Colonic mucosa (tissue), 4 donors: ENCODE measurements around the gene ICE2. TPM values are rescaled to one million over a fixed set of nuclear protein-coding genes. Genes with fewer than 3 reads are reported as not detected.
"Not testable (repeated sequence)": the region's sequence is repeated elsewhere in the genome, so short reads cannot be mapped to it uniquely, and the experiment has no call there.

Source experiments
- DNase-seq: peaks from one replicate; pipeline ENCODE4 v3.0.0-alpha.2; 2020
- H3K27ac ChIP-seq: fragments of 200-600 bp; one replicate; pipeline ENCODE4 v1.8.0; 2021
- H3K27me3 ChIP-seq: fragments of 200-600 bp; one replicate; pipeline ENCODE4 v1.8.0; 2021
- H3K36me3 ChIP-seq: fragments of 200-600 bp; one replicate; pipeline ENCODE4 v1.8.0; 2021
- H3K4me1 ChIP-seq: fragments of 200-600 bp; one replicate; pipeline ENCODE4 v1.8.0; 2021; ENCODE audit warnings: mild to moderate bottlenecking
- H3K4me3 ChIP-seq: fragments of 200-600 bp; one replicate; pipeline ENCODE4 v1.8.0; 2021
- H3K9ac ChIP-seq, 2 donors: one replicate each; pipeline ENCODE4 v1.7.0; 2013; ENCODE audit warnings: control low read depth in 2 of 2, low read depth in 2 of 2, low read length in 2 of 2
- H3K9me3 ChIP-seq: fragments of 200-600 bp; one replicate; pipeline ENCODE4 v1.8.0; 2021
- CTCF ChIP-seq: fragments of 200-600 bp; IDR thresholded peaks from one replicate; pipeline ENCODE4 v1.8.0; 2022; ENCODE audit warnings: antibody characterized with exemption, mild to moderate bottlenecking
- intact Hi-C: fragments of 100-400 bp; cut with DNase I; formaldehyde crosslinking; loops from one replicate; pipeline ENCODE4 v1.14.1; 2022
- total RNA-seq, 2 donors: library from RNA; stranded (reverse); fragmentation: NEBNext Ultra II Directional in 1 of 2; extraction: Animal tissue kit (Norgen Biotek cat#: 25700) in 1 of 2; gene quantifications; one replicate each; pipeline ENCODE4 v1.2.1, GENCODE V29; 2021
- donor health status: healthy.
- donor health status: DM: no; HTN: no; CAD: no.
- donor health status: DM: no; HTN: no; CAD: no.

The ICE2 gene
- total RNA-seq, 2 donors from 2014 or later, result 37.3 to 37.7 TPM

GRCh38 chr15:60416484-60416883, 62.5 kb downstream of the ICE2 start:
- H3K4me1 ChIP-seq, result no peaks in the 10 kb centered on the region
- intact Hi-C loops, result no loop called here
- no peaks in the 10 kb centered on the region for H3K36me3 ChIP-seq
- H3K9ac ChIP-seq, result no peak overlapping the region
- no peak for DNase-seq
- no peaks in the 10 kb centered on the region for H3K27me3 ChIP-seq
- no peaks in the 10 kb centered on the region for H3K9me3 ChIP-seq
- no peak overlapping the region for H3K4me3 ChIP-seq
- H3K27ac ChIP-seq, result no peak overlapping the region
- no peak for TF ChIP-seq CTCF

GRCh38 chr15:60414016-60414682, 64.8 kb downstream of the ICE2 start:
- DNase-seq, result no peak
- H3K4me3 ChIP-seq, result no peak overlapping the region
- no peaks in the 10 kb centered on the region for H3K27me3 ChIP-seq
- H3K36me3 ChIP-seq, result no peaks in the 10 kb centered on the region
- H3K4me1 ChIP-seq, result no peaks in the 10 kb centered on the region
- intact Hi-C loops, result no loop called here
- no peaks in the 10 kb centered on the region for H3K9me3 ChIP-seq
- no peak overlapping the region for H3K9ac ChIP-seq
- no peak for TF ChIP-seq CTCF
- no peak overlapping the region for H3K27ac ChIP-seq

- no peaks in the 10 kb centered on the region for H3K27me3 ChIP-seq
- no peaks in the 10 kb centered on the region for H3K9me3 ChIP-seq
- H3K4me1 ChIP-seq, result no peaks in the 10 kb centered on the region
- no peak overlapping the region for H3K27ac ChIP-seq
- no peaks in the 10 kb centered on the region for H3K36me3 ChIP-seq
- no peak overlapping the region for H3K9ac ChIP-seq
- intact Hi-C loops, result no loop called here
- TF ChIP-seq CTCF, result no peak
- DNase-seq, result no peak
- no peak overlapping the region for H3K4me3 ChIP-seq
Measured at GRCh38 chr15:60413231-60413824, 65.6 kb downstream of the ICE2 start.

- H3K9ac ChIP-seq, H3K27me3 ChIP-seq, H3K36me3 ChIP-seq, DNase-seq, H3K9me3 ChIP-seq, H3K27ac ChIP-seq, intact Hi-C loops, H3K4me1 ChIP-seq, H3K4me3 ChIP-seq: not testable (repeated sequence)
Measured at GRCh38 chr15:60412807-60413206, 66.1 kb downstream of the ICE2 start.

- Histone ChIP-seq H3K27ac (no peak overlapping the region), H3K27me3 (no peaks in the 10 kb centered on the region), H3K9me3 (no peaks in the 10 kb centered on the region), H3K36me3 (no peaks in the 10 kb centered on the region), H3K4me3 (no peak overlapping the region), H3K9ac (no peak overlapping the region), H3K4me1 (no peaks in the 10 kb centered on the region)
- TF ChIP-seq CTCF, result no peak
- intact Hi-C loops, result no loop called here
- no peak for DNase-seq
Measured at GRCh38 chr15:60411774-60412425, 67.0 kb downstream of the ICE2 start.

- H3K36me3 ChIP-seq, H3K4me3 ChIP-seq, H3K27ac ChIP-seq, H3K27me3 ChIP-seq, H3K9me3 ChIP-seq, H3K9ac ChIP-seq, intact Hi-C loops, H3K4me1 ChIP-seq, DNase-seq: not testable (repeated sequence)
Measured at GRCh38 chr15:60410350-60410749, 68.6 kb downstream of the ICE2 start.
